ENCODE data around the gene TTC19.

DNA sequence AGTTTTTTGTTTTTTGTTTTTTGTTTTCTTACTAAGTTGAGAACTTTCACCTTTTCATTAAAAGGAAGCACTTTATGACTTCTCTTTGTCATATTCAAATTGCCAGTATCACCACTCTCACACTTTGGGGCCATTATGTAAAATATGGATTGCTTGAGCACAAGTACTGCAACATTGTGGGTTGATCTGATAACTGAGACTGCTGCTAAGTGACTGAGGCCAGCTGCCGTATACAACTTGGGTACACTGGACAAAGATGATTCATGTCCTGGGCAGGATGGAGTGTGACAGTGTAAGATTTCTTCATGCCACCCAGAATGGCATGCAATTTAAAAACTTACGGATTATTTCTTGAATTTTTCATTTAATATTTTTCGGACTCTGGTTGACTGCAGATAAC lies 7.8 kb downstream of the TTC19 start:
- no peak for TF ChIP-seq CTCF (IDR thresholded peaks at IDR 0.05)
- no peak for TF ChIP-seq POLR2A (IDR thresholded peaks at IDR 0.05)

Measured in Peyer's patch (tissue), 4 donors.